Measurements from ENCODE around the gene TBXAS1.
"Not testable (repeated sequence)": the region's sequence is repeated elsewhere in the genome, so short reads cannot be mapped to it uniquely, and the experiment has no call there.

Gene TBXAS1

GRCh38 chr7:139901901-139902300, 72.8 kb downstream of the TBXAS1 start:
- no peak overlapping the region for H3K4me3 ChIP-seq (ENCODE audit: low read length, poor library complexity, severe bottlenecking)

GRCh38 chr7:139902436-139903102, 73.5 kb downstream of the TBXAS1 start:
- no peaks in the 10 kb centered on the region for H3K9me3 ChIP-seq (ENCODE audit: insufficient read depth, low read depth, low read length)
- no peaks in the 10 kb centered on the region for H3K9me2 ChIP-seq (replicated peaks; ENCODE audit: low read depth, low read length)
- H3K4me3 ChIP-seq (ENCODE audit: low read length, poor library complexity, severe bottlenecking): no peak overlapping the region
- H3F3A ChIP-seq (ENCODE audit: low read depth): no peaks in the 10 kb centered on the region
- no peaks in the 10 kb centered on the region for H4K20me1 ChIP-seq (ENCODE audit: insufficient read depth, low read length, poor library complexity, severe bottlenecking)
- H3K79me2 ChIP-seq (ENCODE audit: insufficient read depth, low read length): no peaks in the 10 kb centered on the region
- no peak for TF ChIP-seq EZH2phosphoT487 (IDR thresholded peaks at IDR 0.05; ENCODE audit: borderline replicate concordance)
- TF ChIP-seq CTCF (conservative IDR thresholded peaks at IDR 0.05; ENCODE audit: low read length): no peak
- H3K9ac ChIP-seq (ENCODE audit: low read depth, low read length, poor library complexity, severe bottlenecking): no peak overlapping the region
- H2AFZ ChIP-seq (ENCODE audit: low read length): no peak overlapping the region
- no peaks in the 10 kb centered on the region for H3K4me1 ChIP-seq (ENCODE audit: insufficient read depth, low read length, poor library complexity, severe bottlenecking)
- H3K36me3 ChIP-seq (ENCODE audit: insufficient read depth, low read length): no peaks in the 10 kb centered on the region
- no peak overlapping the region for H3K4me2 ChIP-seq (ENCODE audit: low read depth, low read length, poor library complexity, severe bottlenecking)
- no peaks in the 10 kb centered on the region for H3K27me3 ChIP-seq (ENCODE audit: insufficient read depth, low read length, poor library complexity, severe bottlenecking)

More at GRCh38 chr7:139901901-139902300, 72.8 kb downstream of the TBXAS1 start:
- H3K79me2 ChIP-seq (ENCODE audit: insufficient read depth, low read length): no peaks in the 10 kb centered on the region
- no peaks in the 10 kb centered on the region for H3K4me1 ChIP-seq (ENCODE audit: insufficient read depth, low read length, poor library complexity, severe bottlenecking)
- H3K27me3 ChIP-seq (ENCODE audit: insufficient read depth, low read length, poor library complexity, severe bottlenecking): no peaks in the 10 kb centered on the region
- no peaks in the 10 kb centered on the region for H3F3A ChIP-seq (ENCODE audit: low read depth)
- no peak overlapping the region for H3K4me2 ChIP-seq (ENCODE audit: low read depth, low read length, poor library complexity, severe bottlenecking)
- no peaks in the 10 kb centered on the region for H4K20me1 ChIP-seq (ENCODE audit: insufficient read depth, low read length, poor library complexity, severe bottlenecking)
- TF ChIP-seq CTCF (conservative IDR thresholded peaks at IDR 0.05; ENCODE audit: low read length) (no peak), EZH2phosphoT487 (IDR thresholded peaks at IDR 0.05; ENCODE audit: borderline replicate concordance) (no peak)
- H3K36me3 ChIP-seq (ENCODE audit: insufficient read depth, low read length): no peaks in the 10 kb centered on the region
- H3K9me3 ChIP-seq (ENCODE audit: insufficient read depth, low read depth, low read length): no peaks in the 10 kb centered on the region
- no peaks in the 10 kb centered on the region for H3K9me2 ChIP-seq (replicated peaks; ENCODE audit: low read depth, low read length)
- H2AFZ ChIP-seq (ENCODE audit: low read length): no peak overlapping the region
- no peak overlapping the region for H3K9ac ChIP-seq (ENCODE audit: low read depth, low read length, poor library complexity, severe bottlenecking)

- not testable (repeated sequence) for H3K27me3 ChIP-seq (ENCODE audit: insufficient read depth, low read length, poor library complexity, severe bottlenecking); H3F3A ChIP-seq (ENCODE audit: low read depth); H3K79me2 ChIP-seq (ENCODE audit: insufficient read depth, low read length); H4K20me1 ChIP-seq (ENCODE audit: insufficient read depth, low read length, poor library complexity, severe bottlenecking); H3K4me3 ChIP-seq (ENCODE audit: low read length, poor library complexity, severe bottlenecking); H3K4me1 ChIP-seq (ENCODE audit: insufficient read depth, low read length, poor library complexity, severe bottlenecking); H3K9me3 ChIP-seq (ENCODE audit: insufficient read depth, low read depth, low read length); H2AFZ ChIP-seq (ENCODE audit: low read length); H3K36me3 ChIP-seq (ENCODE audit: insufficient read depth, low read length); H3K9me2 ChIP-seq (replicated peaks; ENCODE audit: low read depth, low read length); H3K9ac ChIP-seq (ENCODE audit: low read depth, low read length, poor library complexity, severe bottlenecking); H3K4me2 ChIP-seq (ENCODE audit: low read depth, low read length, poor library complexity, severe bottlenecking)
Observed at GRCh38 chr7:139903103-139903477, 74.0 kb downstream of the TBXAS1 start.

GRCh38 chr7:139906879-139907278, 77.8 kb downstream of the TBXAS1 start:
- Histone ChIP-seq H3K79me2 (ENCODE audit: insufficient read depth, low read length) (no peaks in the 10 kb centered on the region), H3K9ac (ENCODE audit: low read depth, low read length, poor library complexity, severe bottlenecking) (no peak overlapping the region), H3K9me3 (ENCODE audit: insufficient read depth, low read depth, low read length) (no peaks in the 10 kb centered on the region), H3K27me3 (ENCODE audit: insufficient read depth, low read length, poor library complexity, severe bottlenecking) (no peaks in the 10 kb centered on the region), H3K4me2 (ENCODE audit: low read depth, low read length, poor library complexity, severe bottlenecking) (no peak overlapping the region), H3K4me3 (ENCODE audit: low read length, poor library complexity, severe bottlenecking) (no peak overlapping the region), H4K20me1 (ENCODE audit: insufficient read depth, low read length, poor library complexity, severe bottlenecking) (no peaks in the 10 kb centered on the region), H3K36me3 (ENCODE audit: insufficient read depth, low read length) (no peaks in the 10 kb centered on the region), H3K9me2 (replicated peaks; ENCODE audit: low read depth, low read length) (no peaks in the 10 kb centered on the region), H3F3A (ENCODE audit: low read depth) (no peaks in the 10 kb centered on the region), H2AFZ (ENCODE audit: low read length) (no peak overlapping the region), H3K4me1 (ENCODE audit: insufficient read depth, low read length, poor library complexity, severe bottlenecking) (peaks cover 11% of the 10 kb centered on the region)
- TF ChIP-seq EZH2phosphoT487 (IDR thresholded peaks at IDR 0.05; ENCODE audit: borderline replicate concordance) (no peak), CTCF (conservative IDR thresholded peaks at IDR 0.05; ENCODE audit: low read length) (no peak)

Measured in Loucy (cell line).